Measurements from ENCODE around the gene TOP3A.

TOP3A gene

DNA sequence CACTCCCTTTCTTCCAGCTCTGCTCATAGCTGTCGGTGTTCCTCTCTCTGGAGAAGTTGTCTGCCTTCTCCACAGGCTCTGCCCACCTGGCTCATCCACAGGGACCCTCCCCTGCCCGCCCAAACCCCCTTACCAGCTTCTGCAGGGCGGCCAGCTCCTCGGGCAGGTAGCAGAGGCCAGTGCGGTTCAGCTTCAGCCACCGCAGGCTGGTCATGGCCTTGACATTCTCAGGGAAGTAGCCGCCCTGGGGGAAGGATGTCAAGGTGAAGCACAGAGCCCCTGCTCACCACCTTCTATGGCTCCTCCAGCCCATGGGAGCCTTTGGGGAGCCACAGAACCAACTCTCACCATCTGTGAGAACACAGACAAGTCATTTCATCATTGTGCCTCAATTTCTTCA is 58.0 kb downstream of the TOP3A start:
- Histone ChIP-seq H3K9me3 (ENCODE audit: control insufficient read depth, insufficient read depth, low read length) (no peaks in the 10 kb centered on the region), H3K36me3 (ENCODE audit: control insufficient read depth, insufficient read depth, low read length) (peaks cover 44% of the 10 kb centered on the region), H3K4me3 (ENCODE audit: low read depth, low read length) (peak overlapping the region; percentile 80), H3K9ac (ENCODE audit: low read depth, low read length) (no peak overlapping the region), H3K4me1 (ENCODE audit: control insufficient read depth, insufficient read depth, low read length) (peaks cover 4% of the 10 kb centered on the region), H3K27me3 (ENCODE audit: control insufficient read depth, insufficient read depth, low read length) (no peaks in the 10 kb centered on the region)

DNA sequence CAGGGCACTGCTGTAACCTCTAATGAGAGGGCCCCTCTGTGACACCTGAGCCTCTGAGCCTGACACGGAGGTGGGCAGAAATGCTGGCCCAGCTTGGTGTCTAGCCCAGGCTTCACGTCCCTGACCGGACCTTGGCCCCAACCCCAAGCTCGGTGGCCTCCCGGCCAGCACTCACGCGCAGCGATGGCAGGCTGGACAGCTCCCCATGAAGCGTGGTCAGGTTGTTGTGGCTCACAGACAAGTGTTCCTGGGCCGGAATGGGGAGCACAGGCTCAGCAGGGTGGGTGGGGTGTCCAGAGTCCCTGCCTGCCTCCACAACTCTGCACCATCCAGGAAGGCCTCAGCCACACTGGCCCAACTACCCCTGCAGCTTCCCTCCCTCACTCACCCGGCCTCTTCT is 58.4 kb downstream of the TOP3A start:
- H3K9ac ChIP-seq (ENCODE audit: low read depth, low read length) = no peak overlapping the region

DNA sequence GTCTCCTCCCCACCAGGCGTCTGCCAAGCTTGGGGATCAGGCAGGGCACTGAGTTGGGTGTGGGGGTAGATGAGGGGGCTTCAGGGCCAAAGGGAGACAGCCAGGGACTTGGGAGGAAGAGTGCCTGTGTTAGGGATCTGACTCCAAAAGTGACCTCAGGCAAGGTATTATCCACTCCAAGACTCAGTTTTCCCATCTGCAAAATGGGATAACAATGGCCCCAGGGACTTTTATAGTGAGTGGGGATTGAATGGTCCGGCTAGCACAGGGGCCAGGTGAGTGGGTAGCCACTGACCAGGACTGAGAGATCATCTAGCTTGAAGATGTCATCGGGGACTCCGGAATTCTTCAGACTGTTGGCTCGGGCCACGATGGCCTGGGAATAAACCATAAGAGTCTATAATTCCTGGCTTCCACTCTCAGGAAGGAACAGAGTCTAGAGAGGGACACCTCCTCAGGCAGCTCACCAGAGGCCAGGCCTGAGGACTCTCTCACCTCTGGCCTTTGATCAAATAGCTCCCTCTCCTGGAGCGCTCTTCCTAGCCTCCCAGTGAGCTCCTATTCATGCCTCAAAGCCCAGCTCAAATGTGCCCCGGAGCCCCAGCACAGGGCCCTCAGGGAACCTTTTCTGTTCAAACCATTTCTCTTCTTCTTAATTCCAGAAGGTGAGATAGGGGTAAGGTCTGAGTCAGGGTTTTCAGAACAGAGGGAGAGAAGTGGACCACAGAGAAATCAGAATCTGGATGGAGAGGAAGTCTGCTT is 59.7 kb downstream of the TOP3A start:
- no peak overlapping the region for H3K9ac ChIP-seq (ENCODE audit: low read depth, low read length)
- H3K4me1 ChIP-seq (ENCODE audit: control insufficient read depth, insufficient read depth, low read length) = peaks cover 4% of the 10 kb centered on the region
- no peaks in the 10 kb centered on the region for H3K9me3 ChIP-seq (ENCODE audit: control insufficient read depth, insufficient read depth, low read length)
- H3K36me3 ChIP-seq (ENCODE audit: control insufficient read depth, insufficient read depth, low read length) = peaks cover 60% of the 10 kb centered on the region
- H3K27me3 ChIP-seq (ENCODE audit: control insufficient read depth, insufficient read depth, low read length) = no peaks in the 10 kb centered on the region
- no peak overlapping the region for H3K4me3 ChIP-seq (ENCODE audit: low read depth, low read length)

More for the DNA sequence above, 58.4 kb downstream of the TOP3A start:
- no peaks in the 10 kb centered on the region for H3K9me3 ChIP-seq (ENCODE audit: control insufficient read depth, insufficient read depth, low read length)
- peaks cover 47% of the 10 kb centered on the region for H3K36me3 ChIP-seq (ENCODE audit: control insufficient read depth, insufficient read depth, low read length)
- no peak overlapping the region for H3K4me3 ChIP-seq (ENCODE audit: low read depth, low read length)
- H3K27me3 ChIP-seq (ENCODE audit: control insufficient read depth, insufficient read depth, low read length) = no peaks in the 10 kb centered on the region
- peaks cover 4% of the 10 kb centered on the region for H3K4me1 ChIP-seq (ENCODE audit: control insufficient read depth, insufficient read depth, low read length)

DNA sequence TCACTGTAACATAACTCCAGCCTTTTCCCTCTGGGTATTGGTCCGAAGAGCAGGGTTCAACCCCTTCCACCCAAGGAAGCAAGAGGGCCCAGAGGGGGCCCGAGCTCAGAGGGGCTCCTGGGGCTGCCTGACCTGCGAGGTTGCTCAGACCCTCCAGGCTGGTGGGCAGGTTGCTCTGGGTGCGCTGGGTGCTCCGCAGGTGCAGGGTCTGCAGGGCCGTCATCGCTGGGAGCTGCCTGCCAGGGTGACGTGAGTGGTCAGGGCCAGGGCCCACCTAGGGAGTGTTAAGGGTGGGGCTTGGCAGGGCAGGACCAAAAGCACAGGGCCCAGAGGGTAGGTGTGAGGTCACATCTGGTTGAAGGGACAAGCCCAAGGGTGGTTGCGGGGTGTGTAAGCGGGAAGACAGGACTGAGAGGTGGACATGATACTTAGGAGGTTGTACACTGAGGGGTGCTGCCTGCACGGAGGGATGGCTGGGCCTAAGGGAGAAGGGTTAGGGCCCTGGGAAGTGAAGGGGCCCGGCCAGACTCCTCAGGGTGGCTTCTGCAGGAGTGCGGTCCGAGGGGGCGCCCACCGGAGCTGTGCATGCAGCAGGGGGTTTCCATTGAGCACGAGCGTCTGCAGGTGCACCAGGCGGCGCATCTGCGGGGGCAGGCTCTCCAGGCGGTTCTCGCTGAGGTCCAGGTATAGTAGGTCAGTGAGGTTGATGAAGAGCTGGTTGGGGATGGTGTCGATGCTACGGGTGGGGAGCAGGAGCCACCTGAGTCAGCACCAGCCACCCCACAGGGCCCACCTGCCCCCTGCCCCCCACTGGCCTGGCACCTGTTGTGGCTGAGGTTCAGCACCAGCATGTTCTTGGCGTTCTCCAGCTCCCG is 60.6 kb downstream of the TOP3A start:
- Histone ChIP-seq H3K9me3 (ENCODE audit: control insufficient read depth, insufficient read depth, low read length) (no peaks in the 10 kb centered on the region), H3K4me1 (ENCODE audit: control insufficient read depth, insufficient read depth, low read length) (peaks cover 4% of the 10 kb centered on the region), H3K36me3 (ENCODE audit: control insufficient read depth, insufficient read depth, low read length) (peaks cover 60% of the 10 kb centered on the region), H3K4me3 (ENCODE audit: low read depth, low read length) (no peak overlapping the region), H3K9ac (ENCODE audit: low read depth, low read length) (no peak overlapping the region), H3K27me3 (ENCODE audit: control insufficient read depth, insufficient read depth, low read length) (no peaks in the 10 kb centered on the region)

DNA sequence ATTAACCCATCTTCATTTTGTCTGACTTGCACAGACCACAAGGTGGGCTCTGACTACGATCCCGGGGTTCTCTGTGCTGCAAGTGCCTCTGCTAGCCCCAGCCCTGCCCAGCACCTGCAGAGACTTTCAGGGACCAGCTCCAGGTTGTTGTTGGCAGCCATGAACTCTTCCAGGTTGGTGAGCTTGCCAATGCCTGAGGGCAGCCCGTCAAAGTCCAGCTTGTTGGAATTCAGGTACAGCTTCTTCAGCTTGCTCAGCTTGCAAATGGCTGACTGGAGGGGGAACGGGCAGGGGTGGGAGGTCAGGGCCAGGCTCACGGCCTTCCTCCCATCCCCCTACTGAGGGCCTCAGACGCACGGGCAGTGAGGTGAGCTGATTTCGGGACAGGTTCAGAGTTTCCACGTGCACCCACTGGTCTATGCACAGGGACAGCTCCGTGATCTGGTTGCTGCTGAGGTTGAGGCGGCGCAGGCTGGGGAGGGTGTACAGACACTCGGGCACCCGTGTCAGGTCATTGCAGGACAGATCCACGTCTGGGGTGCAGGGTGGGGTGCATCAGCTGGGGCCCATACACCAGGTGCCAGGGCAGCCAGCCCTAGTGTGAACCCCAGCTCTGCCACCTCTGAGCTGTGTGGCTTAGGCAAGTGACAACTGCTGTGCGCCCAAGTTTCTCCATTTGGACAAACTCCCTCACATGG is 61.5 kb downstream of the TOP3A start:
- H3K9ac ChIP-seq (ENCODE audit: low read depth, low read length) = no peak overlapping the region
- H3K36me3 ChIP-seq (ENCODE audit: control insufficient read depth, insufficient read depth, low read length) = peaks cover 64% of the 10 kb centered on the region
- no peaks in the 10 kb centered on the region for H3K9me3 ChIP-seq (ENCODE audit: control insufficient read depth, insufficient read depth, low read length)
- no peaks in the 10 kb centered on the region for H3K27me3 ChIP-seq (ENCODE audit: control insufficient read depth, insufficient read depth, low read length)
- H3K4me1 ChIP-seq (ENCODE audit: control insufficient read depth, insufficient read depth, low read length) = peaks cover 4% of the 10 kb centered on the region
- no peak overlapping the region for H3K4me3 ChIP-seq (ENCODE audit: low read depth, low read length)

DNA sequence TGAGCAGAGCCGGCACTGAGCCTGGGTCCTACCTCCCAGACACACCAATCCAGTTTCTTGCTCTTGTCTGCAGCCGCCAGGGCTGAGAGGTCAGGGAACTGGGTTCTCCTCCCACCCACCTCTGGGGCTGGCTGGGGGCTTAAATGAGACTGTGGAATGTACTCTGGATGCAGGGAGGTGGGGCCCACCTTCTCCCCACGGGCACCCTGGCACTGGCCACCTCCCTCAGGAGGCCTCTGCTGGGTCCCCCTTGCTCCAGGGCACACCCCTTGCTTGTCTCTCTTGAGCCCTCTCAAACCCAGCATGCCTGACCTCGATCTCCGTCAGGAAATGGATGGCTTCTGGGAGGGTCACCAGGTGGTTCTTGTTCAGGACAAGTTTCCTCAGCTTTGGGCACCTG is 62.6 kb downstream of the TOP3A start:
- H3K4me3 ChIP-seq (ENCODE audit: low read depth, low read length) = no peak overlapping the region
- H3K9ac ChIP-seq (ENCODE audit: low read depth, low read length) = no peak overlapping the region
- H3K27me3 ChIP-seq (ENCODE audit: control insufficient read depth, insufficient read depth, low read length) = no peaks in the 10 kb centered on the region
- peaks cover 73% of the 10 kb centered on the region for H3K36me3 ChIP-seq (ENCODE audit: control insufficient read depth, insufficient read depth, low read length)
- peaks cover 8% of the 10 kb centered on the region for H3K4me1 ChIP-seq (ENCODE audit: control insufficient read depth, insufficient read depth, low read length)
- H3K9me3 ChIP-seq (ENCODE audit: control insufficient read depth, insufficient read depth, low read length) = no peaks in the 10 kb centered on the region

DNA sequence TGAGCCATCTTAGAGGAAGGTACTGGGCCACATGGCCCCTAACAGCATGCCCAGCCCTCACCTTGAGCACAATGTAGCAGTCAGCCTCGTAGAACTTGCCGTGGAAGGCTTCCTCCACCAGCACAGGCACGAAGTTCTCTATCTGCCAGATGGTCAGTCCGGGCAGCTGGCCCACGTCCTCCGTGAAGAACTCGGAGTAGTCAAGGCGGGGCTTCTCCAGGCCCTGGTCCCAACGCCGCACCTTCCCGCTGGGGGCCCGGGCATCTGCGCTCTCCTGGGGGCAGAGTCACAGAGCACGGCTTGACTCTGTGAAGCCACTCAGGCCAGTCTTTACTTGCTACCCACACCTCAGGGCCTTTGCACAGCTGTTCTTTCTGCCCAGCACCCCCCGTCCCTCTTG is 63.6 kb downstream of the TOP3A start:
- Histone ChIP-seq H3K9me3 (ENCODE audit: control insufficient read depth, insufficient read depth, low read length) (no peaks in the 10 kb centered on the region), H3K9ac (ENCODE audit: low read depth, low read length) (no peak overlapping the region), H3K4me3 (ENCODE audit: low read depth, low read length) (no peak overlapping the region), H3K36me3 (ENCODE audit: control insufficient read depth, insufficient read depth, low read length) (peaks cover 77% of the 10 kb centered on the region), H3K27me3 (ENCODE audit: control insufficient read depth, insufficient read depth, low read length) (no peaks in the 10 kb centered on the region), H3K4me1 (ENCODE audit: control insufficient read depth, insufficient read depth, low read length) (peaks cover 8% of the 10 kb centered on the region)

DNA sequence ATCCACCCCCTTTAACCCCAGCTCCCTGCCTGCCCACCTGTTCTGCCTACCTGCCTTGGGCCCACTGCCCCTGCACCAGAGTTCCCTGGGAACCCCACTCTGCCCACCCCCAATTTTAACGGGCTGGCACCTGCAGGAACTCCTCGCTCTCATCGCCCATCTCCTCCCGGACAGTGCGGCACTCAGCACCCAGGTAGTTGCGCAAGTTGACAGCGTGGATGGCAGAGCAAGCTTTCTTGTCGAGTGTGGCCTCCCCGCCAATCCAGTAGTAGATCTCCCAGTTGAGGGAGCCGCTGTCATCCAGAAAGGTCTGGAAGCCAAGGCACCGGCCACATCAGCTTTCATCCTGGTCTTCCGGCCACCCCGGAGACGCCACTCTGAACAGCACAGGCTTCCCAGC is 64.1 kb downstream of the TOP3A start:
- Histone ChIP-seq H3K27me3 (ENCODE audit: control insufficient read depth, insufficient read depth, low read length) (no peaks in the 10 kb centered on the region), H3K36me3 (ENCODE audit: control insufficient read depth, insufficient read depth, low read length) (peaks cover 78% of the 10 kb centered on the region), H3K4me1 (ENCODE audit: control insufficient read depth, insufficient read depth, low read length) (peaks cover 8% of the 10 kb centered on the region), H3K9ac (ENCODE audit: low read depth, low read length) (no peak overlapping the region), H3K9me3 (ENCODE audit: control insufficient read depth, insufficient read depth, low read length) (no peaks in the 10 kb centered on the region), H3K4me3 (ENCODE audit: low read depth, low read length) (no peak overlapping the region)

DNA sequence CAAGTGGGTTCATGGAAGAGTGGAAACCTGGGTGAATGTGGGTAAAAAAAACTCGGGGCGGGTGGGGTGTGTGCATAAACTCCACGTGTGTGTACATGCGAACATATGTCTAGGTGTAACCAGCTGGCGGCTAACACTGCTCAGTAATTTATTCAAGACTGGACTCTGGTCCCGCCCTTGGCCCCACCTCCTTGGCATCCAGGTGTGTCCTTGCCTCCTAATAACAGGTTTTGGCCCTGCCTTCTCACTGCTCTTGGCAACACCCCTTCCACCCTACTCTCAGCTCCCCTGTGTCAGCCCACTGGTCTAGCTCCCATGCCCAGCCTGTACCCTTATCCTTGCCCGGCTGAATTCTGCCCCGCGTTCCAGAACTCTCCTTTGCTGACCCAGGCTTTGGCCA is 64.5 kb downstream of the TOP3A start:
- Histone ChIP-seq H3K4me3 (ENCODE audit: low read depth, low read length) (no peak overlapping the region), H3K36me3 (ENCODE audit: control insufficient read depth, insufficient read depth, low read length) (peaks cover 78% of the 10 kb centered on the region), H3K9me3 (ENCODE audit: control insufficient read depth, insufficient read depth, low read length) (no peaks in the 10 kb centered on the region), H3K9ac (ENCODE audit: low read depth, low read length) (no peak overlapping the region), H3K4me1 (ENCODE audit: control insufficient read depth, insufficient read depth, low read length) (peaks cover 8% of the 10 kb centered on the region), H3K27me3 (ENCODE audit: control insufficient read depth, insufficient read depth, low read length) (no peaks in the 10 kb centered on the region)

DNA sequence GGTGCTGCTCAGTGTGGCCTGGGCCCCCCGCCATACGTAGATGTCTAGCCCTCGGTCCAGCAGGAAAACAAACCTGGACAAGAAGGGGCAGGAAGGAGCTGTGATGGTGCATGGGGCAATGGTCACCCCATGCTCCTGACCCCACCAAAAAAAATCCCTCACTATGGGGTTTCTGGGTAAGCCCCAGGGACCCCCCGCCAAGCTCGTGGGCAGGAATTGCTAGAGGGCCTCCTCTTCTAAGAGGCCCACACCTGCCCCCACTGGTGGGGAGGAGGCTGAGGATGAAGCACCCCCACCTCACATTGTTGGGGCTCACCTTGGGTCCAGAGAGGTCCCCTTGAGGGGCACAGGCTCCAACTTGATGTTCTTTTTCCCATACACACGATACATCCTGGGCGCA is 66.0 kb downstream of the TOP3A start:
- Histone ChIP-seq H3K27me3 (ENCODE audit: control insufficient read depth, insufficient read depth, low read length) (no peaks in the 10 kb centered on the region), H3K9me3 (ENCODE audit: control insufficient read depth, insufficient read depth, low read length) (no peaks in the 10 kb centered on the region), H3K4me1 (ENCODE audit: control insufficient read depth, insufficient read depth, low read length) (peaks cover 8% of the 10 kb centered on the region), H3K4me3 (ENCODE audit: low read depth, low read length) (no peak overlapping the region), H3K9ac (ENCODE audit: low read depth, low read length) (no peak overlapping the region), H3K36me3 (ENCODE audit: control insufficient read depth, insufficient read depth, low read length) (peaks cover 72% of the 10 kb centered on the region)

DNA sequence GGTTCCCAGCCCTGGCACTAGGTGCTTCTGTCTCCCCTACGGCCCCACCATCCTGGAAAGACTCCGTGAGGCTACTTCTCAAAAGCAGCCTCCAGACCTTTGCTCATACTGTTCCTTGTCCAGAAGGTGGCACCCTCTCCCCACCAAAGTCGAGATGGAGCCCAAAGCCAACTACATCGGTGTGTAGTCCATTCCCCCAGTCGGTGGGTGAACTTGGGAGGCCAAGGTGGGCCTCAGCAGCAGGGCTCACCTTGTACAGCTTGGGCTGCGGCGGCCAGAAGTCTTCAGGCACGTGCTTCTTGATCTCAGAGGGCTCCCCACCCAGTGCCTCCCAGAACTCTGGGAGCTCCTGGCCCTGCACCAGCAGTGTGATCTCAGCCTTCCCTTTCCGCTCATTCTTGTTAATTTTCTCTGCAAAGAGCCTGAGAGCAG is 66.5 kb downstream of the TOP3A start:
- Histone ChIP-seq H3K4me1 (ENCODE audit: control insufficient read depth, insufficient read depth, low read length) (peaks cover 8% of the 10 kb centered on the region), H3K9ac (ENCODE audit: low read depth, low read length) (no peak overlapping the region), H3K27me3 (ENCODE audit: control insufficient read depth, insufficient read depth, low read length) (no peaks in the 10 kb centered on the region), H3K4me3 (ENCODE audit: low read depth, low read length) (no peak overlapping the region), H3K9me3 (ENCODE audit: control insufficient read depth, insufficient read depth, low read length) (no peaks in the 10 kb centered on the region), H3K36me3 (ENCODE audit: control insufficient read depth, insufficient read depth, low read length) (peaks cover 72% of the 10 kb centered on the region)

Measured in iPS-15b (cell line).